Mucosa of descending colon (tissue), 3 donors: ENCODE results near the gene SPSB4. TPM values are rescaled to one million over a fixed set of nuclear protein-coding genes. Genes with fewer than 3 reads are reported as not detected.
"Not testable (repeated sequence)": the region's sequence is repeated elsewhere in the genome, so short reads cannot be mapped to it uniquely, and the experiment has no call there.

Experiments used
- ATAC-seq: fragments of 200-7000 bp; cut with Tn5 transposase; one replicate; pipeline ENCODE4 v1.9.1; 2020; ENCODE audit warnings: mild to moderate bottlenecking, moderate library complexity
- DNase-seq, 3 donors: peaks; one replicate each; pipeline ENCODE4 v3.0.0-alpha.2; 2020
- H3K36me3 ChIP-seq: fragments of 200-600 bp; one replicate; pipeline ENCODE4 v1.8.0; 2021; ENCODE audit warnings: low read depth, mild to moderate bottlenecking
- H3K4me1 ChIP-seq: fragments of 200-600 bp; one replicate; pipeline ENCODE4 v1.8.0; 2021; ENCODE audit warnings: low read depth, mild to moderate bottlenecking
- H3K4me3 ChIP-seq: fragments of 200-600 bp; one replicate; pipeline ENCODE4 v1.8.0; 2021; ENCODE audit warnings: mild to moderate bottlenecking
- H3K9me3 ChIP-seq: fragments of 200-600 bp; one replicate; pipeline ENCODE4 v1.8.0; 2021; ENCODE audit warnings: mild to moderate bottlenecking
- intact Hi-C, 2 donors: fragments of 100-400 bp; cut with DNase I in 1 of 2; cut with micrococcal nuclease in 1 of 2; formaldehyde crosslinking; loops; one replicate each; pipeline versions ENCODE4 v1.11.0 to v1.11.1; 2022; cut with DNase I, micrococcal nuclease
- total RNA-seq, 3 donors: library from RNA; stranded (reverse); fragmentation: NEBNext Ultra II Directional in 2 of 3; extraction: Animal tissue kit (Norgen Biotek cat#: 25700) in 2 of 3; gene quantifications; one replicate each; pipeline versions ENCODE4 v1.2.1 to v1.2.4, GENCODE V29; 2021 to 2023
- TF ChIP-seq, protein P1 (sequence below): fragments of 200-600 bp; IDR thresholded peaks from one replicate; pipeline ENCODE4 v1.8.0; 2022; ENCODE audit warnings: antibody characterized with exemption, mild to moderate bottlenecking
- donor health status: DM: no; HTN: no; CAD: no; lungs with moderate emphysema.
- donor health status: DM: no; HTN: no; CAD: no.
- donor health status: DM: no; HTN: yes; CAD: no.

Gene SPSB4
- total RNA-seq, 3 donors from 2014 or later: 0.10 to 0.85 (median 0.17) TPM

DNA sequence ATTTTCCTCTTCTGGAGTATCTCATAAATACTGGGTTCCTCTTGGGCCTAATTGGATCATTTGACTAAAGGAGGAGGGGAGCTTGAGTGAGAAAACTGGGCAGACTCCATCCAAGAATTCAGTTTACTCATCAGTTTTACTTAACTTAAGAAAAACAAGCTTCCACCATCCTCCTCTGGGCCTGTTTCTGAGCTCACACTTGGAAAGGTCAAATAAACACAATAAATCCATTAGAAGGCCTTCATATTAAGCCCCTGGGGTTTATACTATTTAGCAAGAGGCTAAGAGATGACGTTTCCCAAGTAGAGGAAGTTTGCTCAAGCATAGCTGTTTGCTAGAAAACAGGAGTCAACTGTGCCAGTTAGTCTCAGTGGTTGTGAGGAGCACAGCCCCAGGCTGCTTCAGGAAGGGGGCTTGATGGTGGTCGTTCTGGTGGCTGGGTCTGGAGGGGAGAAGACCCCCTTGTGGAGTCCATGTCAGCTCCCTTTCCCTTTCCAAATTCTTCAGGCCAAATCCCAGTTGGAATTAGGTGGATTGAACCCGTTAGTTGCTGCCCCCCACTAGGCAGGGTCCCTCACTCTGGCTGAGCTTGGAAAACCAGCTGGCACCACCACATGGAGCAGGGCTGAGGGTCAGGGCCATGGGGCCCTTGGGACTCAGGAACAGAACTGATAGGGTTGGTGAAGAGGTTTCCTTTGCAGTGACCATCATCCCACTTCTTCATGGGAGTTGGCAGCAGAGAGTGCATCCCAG, 64.8 kb downstream of the SPSB4 start:
- DNase-seq (peak in 1 of 3 donors; percentile 9), ATAC-seq (peak; percentile 61)

DNA sequence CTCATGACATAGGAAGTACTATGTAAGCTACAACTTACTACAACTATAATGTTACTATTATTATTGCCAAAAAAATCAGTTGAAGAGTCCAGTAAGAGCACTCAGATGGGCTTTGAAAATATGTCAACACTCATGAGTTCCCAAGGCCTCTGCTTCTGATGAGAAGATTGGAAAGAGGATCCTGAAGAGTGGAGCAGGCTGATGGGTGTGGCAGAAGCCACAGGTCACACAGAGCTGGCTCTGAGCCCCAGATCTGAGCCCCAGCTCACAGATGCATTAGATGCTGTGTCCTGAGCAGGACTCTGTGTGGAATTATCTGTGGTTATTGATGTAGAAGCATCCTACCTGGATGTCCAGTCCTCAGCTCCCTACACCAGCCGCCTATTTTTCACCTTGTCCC, 65.6 kb downstream of the SPSB4 start:
- DNase-seq (no peak), ATAC-seq (no peak)
- TF ChIP-seq, protein P1, sequence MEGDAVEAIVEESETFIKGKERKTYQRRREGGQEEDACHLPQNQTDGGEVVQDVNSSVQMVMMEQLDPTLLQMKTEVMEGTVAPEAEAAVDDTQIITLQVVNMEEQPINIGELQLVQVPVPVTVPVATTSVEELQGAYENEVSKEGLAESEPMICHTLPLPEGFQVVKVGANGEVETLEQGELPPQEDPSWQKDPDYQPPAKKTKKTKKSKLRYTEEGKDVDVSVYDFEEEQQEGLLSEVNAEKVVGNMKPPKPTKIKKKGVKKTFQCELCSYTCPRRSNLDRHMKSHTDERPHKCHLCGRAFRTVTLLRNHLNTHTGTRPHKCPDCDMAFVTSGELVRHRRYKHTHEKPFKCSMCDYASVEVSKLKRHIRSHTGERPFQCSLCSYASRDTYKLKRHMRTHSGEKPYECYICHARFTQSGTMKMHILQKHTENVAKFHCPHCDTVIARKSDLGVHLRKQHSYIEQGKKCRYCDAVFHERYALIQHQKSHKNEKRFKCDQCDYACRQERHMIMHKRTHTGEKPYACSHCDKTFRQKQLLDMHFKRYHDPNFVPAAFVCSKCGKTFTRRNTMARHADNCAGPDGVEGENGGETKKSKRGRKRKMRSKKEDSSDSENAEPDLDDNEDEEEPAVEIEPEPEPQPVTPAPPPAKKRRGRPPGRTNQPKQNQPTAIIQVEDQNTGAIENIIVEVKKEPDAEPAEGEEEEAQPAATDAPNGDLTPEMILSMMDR: no peak
- intact Hi-C loops: no loop called here
- Histone ChIP-seq H3K4me1 (no peaks in the 10 kb centered on the region), H3K4me3 (no peak overlapping the region), H3K36me3 (no peaks in the 10 kb centered on the region), H3K9me3 (peaks cover 3% of the 10 kb centered on the region)

More for the DNA sequence above, 64.8 kb downstream of the SPSB4 start:
- Histone ChIP-seq H3K4me1 (no peaks in the 10 kb centered on the region), H3K36me3 (no peaks in the 10 kb centered on the region), H3K9me3 (peaks cover 3% of the 10 kb centered on the region), H3K4me3 (no peak overlapping the region)
- TF ChIP-seq, protein P1: no peak
- intact Hi-C loops: no loop called here

DNA sequence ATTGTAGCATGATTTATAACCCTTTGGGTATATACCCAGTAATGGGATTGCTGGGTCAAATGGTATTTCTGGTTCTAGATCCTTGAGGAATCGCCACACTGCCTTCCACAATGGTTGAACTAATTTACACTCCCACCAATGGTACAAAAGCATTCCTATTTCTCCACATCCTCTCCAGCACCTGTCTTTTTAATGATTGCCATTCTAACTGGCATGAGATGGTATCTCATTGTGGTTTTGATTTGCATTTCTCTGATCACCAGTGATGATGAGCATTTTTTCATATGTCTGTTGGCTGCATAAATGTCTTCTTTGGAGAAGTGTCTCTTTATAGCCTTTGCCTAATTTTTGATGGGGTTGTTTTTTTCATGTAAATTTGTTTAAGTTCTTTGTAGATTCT, 66.8 kb downstream of the SPSB4 start:
- DNase-seq, H3K36me3 ChIP-seq, H3K4me3 ChIP-seq, intact Hi-C loops, H3K9me3 ChIP-seq, ATAC-seq, H3K4me1 ChIP-seq: not testable (repeated sequence)

DNA sequence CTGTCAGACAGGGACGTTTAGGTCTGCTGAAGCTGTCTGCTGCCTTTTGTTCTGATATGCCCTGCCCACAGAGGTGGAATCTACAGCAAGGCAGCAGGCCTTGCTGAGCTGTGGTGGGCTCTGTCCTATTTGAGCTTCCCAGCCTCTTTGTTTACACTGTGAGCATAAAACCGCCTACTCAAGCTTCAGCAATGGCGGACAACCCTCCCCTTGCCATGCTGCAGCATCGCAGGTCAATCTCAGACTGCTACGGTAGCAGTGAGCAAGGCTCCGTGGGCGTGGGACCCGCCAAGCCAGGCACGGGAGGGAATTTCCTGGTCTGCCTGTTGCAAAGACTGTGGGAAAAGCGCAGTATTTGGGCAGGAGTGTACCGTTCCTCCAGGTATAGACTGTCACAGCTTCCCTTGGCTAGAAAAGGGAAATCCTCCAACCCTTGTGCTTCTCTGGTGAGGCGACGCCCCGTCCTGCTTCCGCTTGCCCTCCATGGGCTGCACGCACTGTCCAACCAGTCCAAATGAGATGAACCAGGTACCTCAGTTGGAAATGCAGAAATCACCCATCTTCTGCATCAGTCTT, 71.4 kb downstream of the SPSB4 start:
- Histone ChIP-seq H3K4me1 (no peaks in the 10 kb centered on the region), H3K36me3 (no peaks in the 10 kb centered on the region), H3K4me3 (no peak overlapping the region), H3K9me3 (peaks cover 2% of the 10 kb centered on the region)
- intact Hi-C loops: no loop called here
- DNase-seq (no peak), ATAC-seq (no peak)
- TF ChIP-seq, protein P1: no peak

DNA sequence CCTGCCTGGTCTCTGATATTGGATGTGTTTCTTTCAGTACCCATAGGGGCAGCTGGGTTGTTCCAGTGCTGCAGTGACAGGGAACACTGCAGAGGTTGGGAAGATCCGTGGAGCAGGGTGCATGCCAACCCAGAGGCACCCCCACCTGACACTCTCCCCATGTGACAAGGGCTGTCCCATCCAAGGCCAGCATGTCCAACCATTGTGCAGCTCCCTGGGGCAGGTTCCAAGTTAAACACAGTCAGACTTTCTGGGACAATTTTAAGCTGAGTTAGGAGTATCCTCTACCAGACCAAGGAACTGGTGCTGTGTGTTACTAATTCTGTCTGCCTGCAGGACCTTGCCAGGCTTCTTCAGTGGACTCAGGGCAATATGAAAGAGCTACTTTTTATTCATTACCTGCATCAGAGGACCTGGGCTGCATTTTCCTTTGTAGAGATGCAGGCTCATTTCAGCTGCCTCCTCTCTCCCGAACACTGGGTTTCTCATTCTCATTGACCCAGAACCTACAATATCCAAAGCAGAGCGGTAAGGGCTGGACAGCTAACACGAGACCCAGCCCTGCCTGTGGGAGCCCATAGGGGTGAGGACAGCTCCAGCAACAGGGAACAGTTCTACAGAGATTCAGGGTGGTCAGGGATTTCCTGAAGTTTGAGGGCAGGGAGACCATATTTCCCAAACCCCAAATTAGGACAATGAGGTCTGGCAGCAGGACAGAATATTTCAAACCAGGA, 72.7 kb downstream of the SPSB4 start:
- DNase-seq (no peak), ATAC-seq (no peak)
- H3K36me3 ChIP-seq: no peaks in the 10 kb centered on the region
- TF ChIP-seq, protein P1: no peak
- intact Hi-C loops: no loop called here
- no peak overlapping the region for H3K4me3 ChIP-seq
- no peaks in the 10 kb centered on the region for H3K9me3 ChIP-seq
- no peaks in the 10 kb centered on the region for H3K4me1 ChIP-seq

DNA sequence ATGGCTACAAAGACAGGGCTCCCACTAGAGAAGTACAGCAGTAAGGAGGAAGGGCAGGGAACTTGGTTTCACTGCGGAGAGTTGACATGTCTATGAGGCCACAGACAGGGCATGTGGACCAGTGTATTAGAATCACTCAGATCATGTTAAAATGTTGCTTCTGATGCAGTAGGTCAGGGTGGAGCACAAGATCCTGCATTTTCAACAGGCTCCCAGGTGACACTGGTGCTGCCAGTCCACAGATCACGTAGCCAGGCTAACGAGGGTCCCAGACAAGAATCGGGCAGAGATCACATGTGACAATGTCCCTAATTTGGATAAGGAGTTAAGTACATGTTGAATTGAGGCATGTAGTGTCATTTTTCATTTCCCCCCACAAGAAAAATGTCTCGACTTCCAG, 73.6 kb downstream of the SPSB4 start:
- H3K4me1 ChIP-seq: no peaks in the 10 kb centered on the region
- ATAC-seq: no peak
- H3K9me3 ChIP-seq: no peaks in the 10 kb centered on the region
- TF ChIP-seq, protein P1: no peak
- H3K4me3 ChIP-seq: no peak overlapping the region
- intact Hi-C loops: no loop called here
- no peak for DNase-seq
- no peaks in the 10 kb centered on the region for H3K36me3 ChIP-seq
